Stimulated activated CD8-positive, alpha-beta memory T cell treated with anti-CD3 and anti-CD28 coated beads, Interleukin-2, amount 100 ng/mL, for 48 hours (primary cell): ENCODE results near the gene CACNG4.

Source experiments
- DNase-seq, 2 donors: peaks; one replicate each; pipeline ENCODE4 v3.0.0-alpha.2; 2020; ENCODE audit warnings: low read depth in 2 of 2

Gene CACNG4

GRCh38 chr17:67043283-67043682, 78.8 kb downstream of the CACNG4 start:
- no peak for DNase-seq

- no peak for DNase-seq
Observed at GRCh38 chr17:67044016-67044772, 79.7 kb downstream of the CACNG4 start, which contains the start of gene CACNG1. TSS of gene CACNG1 (plus strand) at chr17:67044554. CDS start at chr17:67044661, 107 bp downstream.

GRCh38 chr17:67044940-67045339, 80.4 kb downstream of the CACNG4 start:
- DNase-seq, result no peak

- DNase-seq, result no peak
Observed at GRCh38 chr17:67046398-67046797, 81.9 kb downstream of the CACNG4 start.

GRCh38 chr17:67047382-67047781, 82.9 kb downstream of the CACNG4 start:
- DNase-seq, result no peak

- DNase-seq, result no peak
Observed at GRCh38 chr17:67049025-67049739, 84.7 kb downstream of the CACNG4 start.

- DNase-seq, result no peak
Observed at GRCh38 chr17:67050066-67050465, 85.6 kb downstream of the CACNG4 start.

GRCh38 chr17:67050471-67051154, 86.1 kb downstream of the CACNG4 start:
- no peak for DNase-seq

- DNase-seq, result no peak
Observed at GRCh38 chr17:67051155-67051538, 86.6 kb downstream of the CACNG4 start.

- DNase-seq, result no peak
Observed at GRCh38 chr17:67051837-67052236, 87.3 kb downstream of the CACNG4 start.

GRCh38 chr17:67052720-67053437, 88.4 kb downstream of the CACNG4 start:
- DNase-seq, result no peak

GRCh38 chr17:67053438-67054000, 89.0 kb downstream of the CACNG4 start:
- no peak for DNase-seq

- DNase-seq, result no peak
Observed at GRCh38 chr17:67054011-67054591, 89.6 kb downstream of the CACNG4 start.

- no peak for DNase-seq
Observed at GRCh38 chr17:67054608-67055007, 90.1 kb downstream of the CACNG4 start.

- DNase-seq, result no peak
Observed at GRCh38 chr17:67055041-67055443, 90.5 kb downstream of the CACNG4 start.

GRCh38 chr17:67055811-67056745, 91.6 kb downstream of the CACNG4 start:
- DNase-seq, result no peak

GRCh38 chr17:67056746-67057490, 92.4 kb downstream of the CACNG4 start:
- DNase-seq, result no peak

- no peak for DNase-seq
Observed at GRCh38 chr17:67058036-67058435, 93.5 kb downstream of the CACNG4 start.

- no peak for DNase-seq
Observed at GRCh38 chr17:67059372-67059771, 94.9 kb downstream of the CACNG4 start.
